GM12872 (cell line): ENCODE results near the gene UBQLNL.

Experiments used
- CTCF ChIP-seq: IDR thresholded peaks from 3 replicates; pipeline ENCODE4 v1.5.1; 2011; ENCODE audit warnings: low read depth, mild to moderate bottlenecking, low read length, moderate library complexity; ENCODE audit not compliant: insufficient read depth

UBQLNL gene

DNA sequence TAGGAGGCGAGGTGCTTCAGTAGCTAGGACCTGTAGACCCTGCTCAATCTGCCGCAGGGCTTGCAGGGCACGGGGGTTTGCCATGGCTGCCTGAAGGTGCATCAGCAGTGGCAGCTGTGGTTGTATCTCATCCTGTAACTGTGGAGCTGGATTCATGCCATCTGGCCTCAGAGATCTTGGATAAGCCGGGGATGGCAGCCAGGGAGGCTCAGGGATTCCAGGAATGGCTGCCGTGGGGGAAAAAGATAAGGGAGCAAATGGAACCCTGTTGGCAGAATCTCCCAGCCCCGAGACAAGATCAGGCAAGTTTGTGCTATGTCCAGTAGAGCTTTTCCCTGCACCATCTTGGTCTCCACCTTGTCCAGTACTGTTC is 8.6 kb downstream of the UBQLNL start:
- no peak for TF ChIP-seq CTCF

GRCh38 chr11:5507177-5507932 is 9.1 kb downstream of the UBQLNL start:
- TF ChIP-seq CTCF, result no peak

DNA sequence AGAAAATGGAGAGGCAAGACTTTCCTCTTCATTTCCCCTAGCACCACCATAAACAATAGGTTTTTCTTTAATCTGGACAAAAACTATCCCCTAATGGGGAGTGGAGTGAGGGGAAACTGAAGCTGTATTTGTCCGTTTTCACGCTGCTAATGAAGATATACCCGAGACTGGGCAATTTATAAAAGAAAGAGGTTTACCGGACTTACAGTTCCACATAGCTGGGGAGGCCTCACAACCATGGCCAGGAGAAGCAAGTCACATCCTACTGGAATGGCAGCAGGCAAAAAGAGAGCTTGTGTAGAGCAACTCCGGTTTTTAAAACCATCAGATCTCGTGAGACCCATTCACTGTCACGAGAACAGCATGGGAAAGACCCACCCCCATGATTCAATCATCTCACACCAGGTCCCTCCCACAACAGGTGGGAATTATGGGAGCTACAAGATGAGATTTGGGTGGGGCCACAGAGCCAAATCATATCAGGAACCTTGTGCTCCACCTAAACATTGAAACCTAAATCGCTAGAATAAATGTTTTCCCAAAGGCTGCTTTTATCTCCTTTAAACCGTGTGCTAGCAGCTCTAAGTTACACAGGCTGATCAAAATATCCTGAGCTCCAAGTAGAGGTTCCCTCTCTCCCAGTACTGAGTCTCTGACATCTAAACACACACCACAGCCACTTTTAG is 11.0 kb downstream of the UBQLNL start:
- TF ChIP-seq CTCF, result no peak

DNA sequence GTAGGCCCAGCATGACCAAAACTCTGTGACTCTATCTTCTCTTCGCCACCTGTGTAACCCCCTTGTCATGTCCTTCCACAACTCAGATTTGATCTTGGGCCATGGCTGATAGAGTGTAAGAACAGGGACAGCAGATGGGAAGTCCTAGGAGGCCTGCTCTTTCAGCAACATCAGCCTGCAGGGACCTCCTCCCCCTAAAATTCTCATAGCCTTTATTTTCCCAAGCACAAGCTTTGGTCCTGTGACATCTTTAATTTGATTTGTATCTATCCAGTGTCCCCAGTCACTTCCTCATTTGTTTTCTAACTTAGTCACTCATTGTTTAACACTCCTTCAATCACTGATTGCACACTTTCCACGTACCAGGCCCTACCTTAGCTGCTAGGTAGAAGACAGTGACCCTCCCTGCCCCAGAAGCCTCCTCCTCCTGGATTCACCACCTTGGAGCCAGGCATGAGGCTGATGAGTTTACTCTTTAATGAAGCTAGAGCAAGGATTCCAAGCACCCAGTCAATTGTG is 12.0 kb downstream of the UBQLNL start:
- TF ChIP-seq CTCF, result no peak

DNA sequence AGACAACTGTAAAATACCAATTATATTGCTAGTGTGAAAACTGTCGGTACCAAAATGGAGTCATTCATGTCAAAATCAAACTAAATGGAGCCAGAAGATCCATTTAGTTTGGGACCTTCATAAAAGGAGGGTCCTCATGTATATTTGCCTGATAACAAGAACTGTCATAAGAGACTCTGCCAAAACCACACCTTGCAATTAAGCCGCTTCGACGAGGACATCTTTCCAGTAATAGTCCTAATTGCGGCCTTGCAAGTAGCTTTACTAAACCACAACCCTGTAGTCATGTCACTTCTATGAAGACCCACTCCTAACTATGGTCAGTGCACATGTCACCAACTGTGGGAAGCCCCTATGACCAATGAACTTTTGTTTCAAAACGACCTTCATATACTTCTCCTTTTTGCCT is 16.1 kb downstream of the UBQLNL start:
- TF ChIP-seq CTCF, result no peak

GRCh38 chr11:5499671-5500070 is 16.8 kb downstream of the UBQLNL start:
- no peak for TF ChIP-seq CTCF

DNA sequence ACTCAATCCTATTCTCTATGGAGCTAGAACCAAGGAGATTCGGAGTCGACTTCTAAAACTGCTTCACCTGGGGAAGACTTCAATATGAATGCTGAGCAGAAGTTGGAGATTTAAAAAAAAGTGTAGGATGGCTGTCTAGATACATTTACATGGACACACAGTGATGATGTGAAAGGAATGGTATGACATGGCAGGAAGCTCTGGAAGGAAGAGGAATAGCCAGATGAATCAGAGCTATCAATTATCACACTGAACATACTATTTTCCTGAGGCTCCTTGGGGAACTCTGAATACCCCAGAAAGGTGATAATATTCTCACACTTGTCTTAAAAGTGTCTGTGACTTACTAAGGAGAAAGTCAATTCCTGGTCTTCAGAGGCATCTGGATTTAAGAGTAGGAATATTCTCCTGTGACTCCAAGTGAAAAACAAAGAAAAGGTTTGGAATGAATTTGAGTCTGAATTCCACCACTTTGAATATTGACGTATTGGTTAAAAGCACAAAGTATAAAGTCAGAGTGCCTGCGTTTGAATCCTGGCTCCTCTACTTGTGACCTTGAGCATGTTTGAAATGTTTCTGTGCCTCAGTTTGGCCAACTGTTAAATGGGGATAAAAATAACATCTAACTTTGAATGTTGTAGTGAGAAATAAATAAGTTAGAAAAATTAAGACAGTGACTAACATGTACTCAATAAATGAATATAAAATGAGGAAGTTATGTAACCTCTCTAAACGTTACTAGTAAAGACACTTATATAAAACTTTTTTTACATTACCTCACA is 26.7 kb downstream of the UBQLNL start:
- no peak for TF ChIP-seq CTCF
